Loucy (cell line): ENCODE measurements around the gene MAPRE2.

Source experiments
- H2AFZ ChIP-seq: fragments of 200-600 bp; sonication (generic); 2 replicates; pipeline ENCODE4 v1.6.0; 2016; ENCODE audit warnings: antibody characterized with exemption, mild to moderate bottlenecking, low read length, moderate library complexity
- H3F3A ChIP-seq: fragments of 200-600 bp; 2 replicates; pipeline ENCODE4 v1.6.0; 2016; ENCODE audit warnings: antibody characterized with exemption, low read depth, mild to moderate bottlenecking
- H3K27me3 ChIP-seq: fragments of 200-600 bp; sonication (generic); 2 replicates; pipeline ENCODE4 v1.6.1; 2014; ENCODE audit warnings: low read length, mild to moderate bottlenecking; ENCODE audit not compliant: insufficient read depth, poor library complexity, severe bottlenecking
- H3K36me3 ChIP-seq: fragments of 200-600 bp; sonication (generic); 2 replicates; pipeline ENCODE4 v1.6.1; 2016; ENCODE audit warnings: low read length; ENCODE audit not compliant: insufficient read depth
- H3K4me1 ChIP-seq: fragments of 200-600 bp; sonication (generic); 2 replicates; pipeline ENCODE4 v1.5.1; 2014; ENCODE audit warnings: low read length, mild to moderate bottlenecking; ENCODE audit not compliant: insufficient read depth, poor library complexity, severe bottlenecking
- H3K4me2 ChIP-seq: fragments of 200-600 bp; sonication (generic); 2 replicates; pipeline ENCODE4 v1.6.0; 2014; ENCODE audit warnings: antibody characterized with exemption, low read length, low read depth, mild to moderate bottlenecking; ENCODE audit not compliant: poor library complexity, severe bottlenecking
- H3K4me3 ChIP-seq: fragments of 200-600 bp; sonication (generic); 2 replicates; pipeline ENCODE4 v1.5.1; 2014; ENCODE audit warnings: low read length, mild to moderate bottlenecking, mixed read lengths; ENCODE audit not compliant: poor library complexity, severe bottlenecking
- H3K79me2 ChIP-seq: fragments of 200-600 bp; sonication (generic); 2 replicates; pipeline ENCODE4 v1.6.1; 2014; ENCODE audit warnings: low read length; ENCODE audit not compliant: insufficient read depth
- H3K9ac ChIP-seq: fragments of 200-600 bp; sonication (generic); 2 replicates; pipeline ENCODE4 v1.6.0; 2014; ENCODE audit warnings: mild to moderate bottlenecking, low read depth, low read length, moderate library complexity; ENCODE audit not compliant: poor library complexity, severe bottlenecking
- H3K9me2 ChIP-seq: fragments of 200-600 bp; sonication (generic); replicated peaks from 2 replicates; pipeline ENCODE4 v1.6.1; 2016; ENCODE audit warnings: low read depth, low read length, mixed read lengths
- H3K9me3 ChIP-seq: fragments of 200-600 bp; sonication (generic); 2 replicates; pipeline ENCODE4 v1.6.1; 2014; ENCODE audit warnings: mild to moderate bottlenecking, antibody characterized with exemption, low read length, low read depth; ENCODE audit not compliant: insufficient read depth
- H4K20me1 ChIP-seq: fragments of 200-600 bp; sonication (generic); 2 replicates; pipeline ENCODE4 v1.6.0; 2014; ENCODE audit warnings: antibody characterized with exemption, low read length, mild to moderate bottlenecking; ENCODE audit not compliant: insufficient read depth, poor library complexity, severe bottlenecking
- CTCF ChIP-seq: fragments of 200-600 bp; sonication (generic); conservative IDR thresholded peaks from 2 replicates; pipeline ENCODE4 v1.5.1; 2014; ENCODE audit warnings: mild to moderate bottlenecking, antibody characterized with exemption, low read length
- EZH2phosphoT487 ChIP-seq: fragments of 200-600 bp; IDR thresholded peaks from 2 replicates; pipeline ENCODE4 v1.6.1; 2018; ENCODE audit warnings: antibody characterized with exemption, mild to moderate bottlenecking, moderate library complexity, borderline replicate concordance

The MAPRE2 gene

GRCh38 chr18:35134791-35135531 lies 93.7 kb downstream of the MAPRE2 start:
- Histone ChIP-seq H3K9ac (no peak overlapping the region), H4K20me1 (no peaks in the 10 kb centered on the region), H3K36me3 (peaks cover 91% of the 10 kb centered on the region; the same call in 1 of the 2 replicates)

GRCh38 chr18:35136248-35136647 lies 95.0 kb downstream of the MAPRE2 start:
- H3K9ac ChIP-seq, result no peak overlapping the region
- H3K9me3 ChIP-seq, result no peaks in the 10 kb centered on the region
- no peaks in the 10 kb centered on the region for H3K4me1 ChIP-seq
- no peaks in the 10 kb centered on the region for H3K9me2 ChIP-seq
- no peaks in the 10 kb centered on the region for H3F3A ChIP-seq
- H4K20me1 ChIP-seq, result no peaks in the 10 kb centered on the region
- H3K4me2 ChIP-seq, result no peak overlapping the region
- H3K79me2 ChIP-seq, result no peaks in the 10 kb centered on the region
- peaks cover 92% of the 10 kb centered on the region; the same call in 1 of the 2 replicates for H3K36me3 ChIP-seq
- TF ChIP-seq CTCF (no peak), EZH2phosphoT487 (no peak)
- H3K4me3 ChIP-seq, result no peak overlapping the region
- H3K27me3 ChIP-seq, result no peaks in the 10 kb centered on the region
- no peak overlapping the region for H2AFZ ChIP-seq

More at GRCh38 chr18:35134791-35135531, 93.7 kb downstream of the MAPRE2 start:
- no peaks in the 10 kb centered on the region for H3K79me2 ChIP-seq
- H2AFZ ChIP-seq, result no peak overlapping the region
- no peak overlapping the region for H3K4me3 ChIP-seq
- no peaks in the 10 kb centered on the region for H3F3A ChIP-seq
- H3K4me1 ChIP-seq, result no peaks in the 10 kb centered on the region
- no peaks in the 10 kb centered on the region for H3K9me2 ChIP-seq
- no peak overlapping the region for H3K4me2 ChIP-seq
- no peaks in the 10 kb centered on the region for H3K27me3 ChIP-seq
- no peak for TF ChIP-seq CTCF
- TF ChIP-seq EZH2phosphoT487, result no peak
- no peaks in the 10 kb centered on the region for H3K9me3 ChIP-seq

- Histone ChIP-seq H3K4me2 (no peak overlapping the region), H3K4me3 (no peak overlapping the region)
These were observed 95.7 kb downstream of the MAPRE2 start for GRCh38 chr18:35136885-35137284.

More at GRCh38 chr18:35136885-35137284, 95.7 kb downstream of the MAPRE2 start:
- H3K79me2 ChIP-seq, result no peaks in the 10 kb centered on the region
- peaks cover 86% of the 10 kb centered on the region; the same call in 1 of the 2 replicates for H3K36me3 ChIP-seq
- no peaks in the 10 kb centered on the region for H3K27me3 ChIP-seq
- H2AFZ ChIP-seq, result no peak overlapping the region
- H3K9me2 ChIP-seq, result no peaks in the 10 kb centered on the region
- H3F3A ChIP-seq, result no peaks in the 10 kb centered on the region
- no peak overlapping the region for H3K9ac ChIP-seq
- TF ChIP-seq CTCF (no peak), EZH2phosphoT487 (no peak)
- no peaks in the 10 kb centered on the region for H3K9me3 ChIP-seq
- H4K20me1 ChIP-seq, result no peaks in the 10 kb centered on the region
- no peaks in the 10 kb centered on the region for H3K4me1 ChIP-seq
